ENCODE results near the gene GIPC2. TPM values are rescaled to one million over a fixed set of nuclear protein-coding genes. Genes with fewer than 3 reads are reported as not detected.
A peak's percentile ranks its signal among the peaks of the same experiment; 100 is the strongest.

GIPC2 gene
- total RNA-seq, 4 donors from 2014 or later = 3.0 to 12.3 (median 6.4) TPM

DNA sequence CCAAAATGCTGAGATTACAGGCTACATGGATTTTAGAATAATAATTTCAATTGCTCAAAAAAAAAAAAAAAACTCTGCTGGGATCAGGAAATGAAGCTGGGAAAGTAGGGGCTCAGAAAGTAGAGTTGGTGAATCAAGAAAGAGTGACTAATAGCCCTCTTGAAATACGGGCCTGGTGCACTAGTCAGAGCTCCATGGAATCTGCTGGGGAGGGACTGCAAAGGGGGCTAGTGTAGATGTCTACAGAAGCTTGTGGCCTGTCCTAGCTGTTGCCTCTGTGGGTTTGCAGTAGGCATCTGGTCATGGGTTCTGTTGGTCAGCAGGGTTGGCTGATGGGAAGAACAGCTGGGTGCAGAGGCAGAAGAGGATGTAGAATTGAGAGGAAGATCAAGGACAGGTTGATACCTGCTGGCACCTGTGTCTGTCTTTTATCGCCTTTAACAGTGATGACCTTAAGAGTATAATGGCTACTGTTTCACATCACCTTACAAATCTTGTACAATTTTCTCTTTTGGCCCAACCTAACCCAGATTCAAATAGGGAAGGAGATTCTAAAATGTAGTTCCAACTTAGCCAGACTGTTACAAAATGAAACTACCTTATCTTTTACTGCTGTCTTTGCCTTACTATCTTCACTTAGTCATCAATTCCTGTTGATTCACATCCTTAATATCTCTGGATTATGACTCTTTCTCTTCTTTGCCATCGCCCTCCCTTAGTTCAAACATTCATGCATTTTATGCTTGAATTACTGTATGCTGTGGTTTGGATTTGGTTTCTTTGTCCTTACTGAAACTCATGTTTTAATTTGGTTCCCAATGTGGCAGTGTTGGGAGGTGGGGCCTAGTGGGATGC lies 126.2 kb downstream of the GIPC2 start:
- no peak for DNase-seq (ENCODE audit: low spot score in 2 of 2)
- WGBS, 2 donors = 76 to 81% methylated on average over 3 of the region's 3 CpGs
- TF ChIP-seq, protein P1, sequence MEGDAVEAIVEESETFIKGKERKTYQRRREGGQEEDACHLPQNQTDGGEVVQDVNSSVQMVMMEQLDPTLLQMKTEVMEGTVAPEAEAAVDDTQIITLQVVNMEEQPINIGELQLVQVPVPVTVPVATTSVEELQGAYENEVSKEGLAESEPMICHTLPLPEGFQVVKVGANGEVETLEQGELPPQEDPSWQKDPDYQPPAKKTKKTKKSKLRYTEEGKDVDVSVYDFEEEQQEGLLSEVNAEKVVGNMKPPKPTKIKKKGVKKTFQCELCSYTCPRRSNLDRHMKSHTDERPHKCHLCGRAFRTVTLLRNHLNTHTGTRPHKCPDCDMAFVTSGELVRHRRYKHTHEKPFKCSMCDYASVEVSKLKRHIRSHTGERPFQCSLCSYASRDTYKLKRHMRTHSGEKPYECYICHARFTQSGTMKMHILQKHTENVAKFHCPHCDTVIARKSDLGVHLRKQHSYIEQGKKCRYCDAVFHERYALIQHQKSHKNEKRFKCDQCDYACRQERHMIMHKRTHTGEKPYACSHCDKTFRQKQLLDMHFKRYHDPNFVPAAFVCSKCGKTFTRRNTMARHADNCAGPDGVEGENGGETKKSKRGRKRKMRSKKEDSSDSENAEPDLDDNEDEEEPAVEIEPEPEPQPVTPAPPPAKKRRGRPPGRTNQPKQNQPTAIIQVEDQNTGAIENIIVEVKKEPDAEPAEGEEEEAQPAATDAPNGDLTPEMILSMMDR (IDR thresholded peaks at IDR 0.05) = no peak
- TF ChIP-seq POLR2A (IDR thresholded peaks at IDR 0.05) = no peak
- intact Hi-C loops (cut with DNase I; ENCODE audit: low total_unique reads) = no loop called here
- no peak overlapping the region for H3K4me3 ChIP-seq (ENCODE audit: low read depth, poor library complexity, severe bottlenecking)

GRCh38 chr1:78176448-78176847 lies 130.7 kb downstream of the GIPC2 start:
- DNase-seq (ENCODE audit: low spot score in 2 of 2) = peak in 1 of 2 donors; percentile 21
- H3K4me3 ChIP-seq (ENCODE audit: low read depth, poor library complexity, severe bottlenecking) = no peak overlapping the region
- TF ChIP-seq POLR2A (IDR thresholded peaks at IDR 0.05) = no peak
- TF ChIP-seq, protein P1 (IDR thresholded peaks at IDR 0.05) = no peak
- WGBS, 2 donors = 19 to 22% methylated on average over 3 of the region's 3 CpGs
- intact Hi-C loops (cut with DNase I; ENCODE audit: low total_unique reads) = no loop called here

GRCh38 chr1:78177708-78178270 lies 132.0 kb downstream of the GIPC2 start:
- intact Hi-C loops (cut with DNase I; ENCODE audit: low total_unique reads) = no loop called here
- DNase-seq (ENCODE audit: low spot score in 2 of 2) = no peak
- no peak for TF ChIP-seq POLR2A (IDR thresholded peaks at IDR 0.05)
- TF ChIP-seq, protein P1 (IDR thresholded peaks at IDR 0.05) = no peak
- WGBS, 2 donors = 71 to 78% methylated on average over 3 of the region's 3 CpGs
- no peak overlapping the region for H3K4me3 ChIP-seq (ENCODE audit: low read depth, poor library complexity, severe bottlenecking)

DNA sequence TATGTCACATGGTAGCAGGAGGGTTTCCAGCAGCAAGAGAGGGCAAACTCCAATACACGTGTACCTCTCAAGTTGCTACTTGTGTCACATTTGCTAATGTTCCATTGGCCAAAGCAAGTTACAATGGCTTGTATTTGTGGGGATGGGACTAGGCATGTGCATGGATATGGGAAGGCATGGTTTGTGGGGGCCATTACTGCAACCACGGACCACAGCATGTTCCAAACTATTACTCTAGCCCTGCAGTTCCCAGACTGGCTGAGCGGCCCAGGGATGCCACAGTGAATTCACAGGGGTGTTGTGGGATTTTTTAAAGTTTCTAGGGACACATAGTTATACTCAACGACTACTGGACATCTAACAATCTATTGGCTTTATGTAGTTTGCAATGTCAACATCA lies 133.1 kb downstream of the GIPC2 start:
- no peak overlapping the region for H3K4me3 ChIP-seq (ENCODE audit: low read depth, poor library complexity, severe bottlenecking)
- intact Hi-C loops (cut with DNase I; ENCODE audit: low total_unique reads) = no loop called here
- TF ChIP-seq, protein P1 (IDR thresholded peaks at IDR 0.05) = no peak
- TF ChIP-seq POLR2A (IDR thresholded peaks at IDR 0.05) = no peak
- no peak for DNase-seq (ENCODE audit: low spot score in 2 of 2)
- 91% methylated on average over 4 of the region's 4 CpGs for WGBS, 2 donors

DNA sequence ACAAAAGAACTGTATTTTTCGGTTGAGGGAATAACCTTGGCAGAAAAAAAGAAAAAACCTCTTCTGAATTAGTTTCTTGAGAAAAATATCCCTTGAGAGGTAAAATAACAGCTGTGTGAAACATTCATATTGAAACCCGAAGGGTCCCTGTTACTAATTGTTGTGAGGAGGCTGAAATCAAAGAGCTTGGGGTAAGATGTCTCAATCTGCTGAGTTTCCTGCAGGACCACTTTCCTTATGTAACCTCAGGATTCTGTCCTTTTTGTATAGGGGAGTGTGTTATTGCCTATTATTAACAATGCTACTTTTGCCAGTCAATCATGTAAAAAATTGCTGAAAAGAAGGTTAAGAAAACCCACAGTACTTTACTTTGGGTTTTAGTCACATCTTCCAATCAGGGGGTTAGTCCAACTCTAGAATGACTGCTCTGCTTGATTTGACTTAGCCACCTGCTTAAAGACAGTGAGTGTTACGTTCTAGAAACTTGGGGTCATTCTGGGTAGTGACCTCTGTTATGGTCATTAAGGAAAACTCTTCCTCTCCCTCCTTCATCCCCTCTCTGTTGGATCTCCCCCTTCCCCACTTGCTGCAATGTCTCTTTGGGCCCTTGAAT lies 138.8 kb downstream of the GIPC2 start:
- intact Hi-C loops (cut with DNase I; ENCODE audit: low total_unique reads) = no loop called here
- WGBS, 2 donors = 71 to 78% methylated on average over 3 of the region's 3 CpGs
- TF ChIP-seq, protein P1 (IDR thresholded peaks at IDR 0.05) = no peak
- no peak for TF ChIP-seq POLR2A (IDR thresholded peaks at IDR 0.05)
- no peak for DNase-seq (ENCODE audit: low spot score in 2 of 2)
- H3K4me3 ChIP-seq (ENCODE audit: low read depth, poor library complexity, severe bottlenecking) = no peak overlapping the region

Other genes starting within 250 kb of the GIPC2 start
- gene NEXN, start 157.3 kb upstream of the GIPC2 start, total RNA-seq = 1 to 10 TPM in 3 of 4 donors, under 1 TPM in 1; 0.84 to 4.3 (median 2.0) TPM
- gene FUBP1, start 66.9 kb upstream of the GIPC2 start, total RNA-seq = 100 to 1,000 TPM in 1 of 4 donors, 10 to 100 TPM in 3; 48.7 to 105 (median 58.9) TPM
- 10 to 100 TPM in 3 of 4 donors, 1 to 10 TPM in 1; 9.3 to 15.5 (median 13.6) TPM for gene DNAJB4, start 41.0 kb upstream of the GIPC2 start, total RNA-seq

Data from lower leg skin (tissue), 4 donors.